CD14-positive monocyte (primary cell): Measurements from ENCODE around the gene SCN3A. TPM values are rescaled to one million over a fixed set of nuclear protein-coding genes. Genes with fewer than 3 reads are reported as not detected.

Source experiments
- DNase-seq, 3 donors: peaks; one replicate each; pipeline ENCODE4 v3.0.0-alpha.2; 2011 to 2022
- H2AFZ ChIP-seq: 2 replicates; pipeline ENCODE4 v1.6.0; 2012; ENCODE audit warnings: mild to moderate bottlenecking, low read depth, low read length, inconsistent platforms; ENCODE audit not compliant: insufficient read depth, poor library complexity, severe bottlenecking
- H3K27ac ChIP-seq, 2 donors: 1 replicate in 1 of 2; 2 replicates in 1 of 2; pipeline ENCODE4 v1.5.1; 2012 to 2013; ENCODE audit warnings: low read length in 2 of 2, control low read depth in 1 of 2, inconsistent platforms in 1 of 2, low read depth in 1 of 2, mild to moderate bottlenecking in 1 of 2
- H3K27me3 ChIP-seq, 2 donors: one replicate each; pipeline versions ENCODE4 v1.6.0 to v1.6.1; 2011 to 2013; ENCODE audit warnings: low read length in 2 of 2; ENCODE audit not compliant: control insufficient read depth in 2 of 2, insufficient read depth in 2 of 2
- H3K36me3 ChIP-seq, 2 donors: replicated peaks in 1 of 2; 1 replicate in 1 of 2; 2 replicates in 1 of 2; pipeline versions ENCODE4 v1.5.1 to v1.6.1; 2012 to 2013; ENCODE audit warnings: low read length in 2 of 2, control low read depth in 1 of 2, inconsistent platforms in 1 of 2, mild to moderate bottlenecking in 1 of 2; ENCODE audit not compliant: insufficient read depth in 2 of 2, control insufficient read depth in 1 of 2
- H3K4me1 ChIP-seq, 2 donors: 1 replicate in 1 of 2; 2 replicates in 1 of 2; pipeline versions ENCODE4 v1.5.1 to v1.6.1; 2012 to 2013; ENCODE audit warnings: low read length in 2 of 2, control low read depth in 1 of 2, inconsistent platforms in 1 of 2, mild to moderate bottlenecking in 1 of 2, moderate library complexity in 1 of 2; ENCODE audit not compliant: insufficient read depth in 2 of 2, control insufficient read depth in 1 of 2
- H3K4me2 ChIP-seq: replicated peaks from 2 replicates; pipeline ENCODE3; 2012; ENCODE audit warnings: low read length, moderate library complexity, mild to moderate bottlenecking; ENCODE audit not compliant: poor library complexity, severe bottlenecking; ENCODE audit errors: extremely low read depth
- H3K4me3 ChIP-seq, 3 experiments: fragments of 200-600 bp in 1 of 3; sonication (generic) in 1 of 3; replicated peaks in 1 of 3; 1 replicate in 2 of 3; 2 replicates in 1 of 3; pipeline ENCODE4 v1.5.1; 2011 to 2013; ENCODE audit warnings: low read length in 3 of 3, mild to moderate bottlenecking in 3 of 3, control low read depth in 2 of 3, low read depth in 2 of 3, inconsistent platforms in 1 of 3, moderate library complexity in 1 of 3
- H3K79me2 ChIP-seq: 2 replicates; pipeline ENCODE4 v1.6.0; 2012; ENCODE audit warnings: mild to moderate bottlenecking, control low read depth, inconsistent platforms, low read length, moderate library complexity; ENCODE audit not compliant: insufficient read depth
- H3K9ac ChIP-seq: 2 replicates; pipeline ENCODE4 v1.6.0; 2017; ENCODE audit warnings: low read length, mild to moderate bottlenecking; ENCODE audit not compliant: insufficient read depth, poor library complexity, severe bottlenecking
- H3K9me3 ChIP-seq, 2 donors: replicated peaks in 1 of 2; 1 replicate in 1 of 2; 2 replicates in 1 of 2; pipeline versions ENCODE4 v1.5.1 to v1.6.1; 2012 to 2013; ENCODE audit warnings: low read length in 2 of 2, control low read depth in 1 of 2; ENCODE audit not compliant: control insufficient read depth in 1 of 2, insufficient read depth in 1 of 2
- H4K20me1 ChIP-seq: 2 replicates; pipeline ENCODE4 v1.6.0; 2012; ENCODE audit warnings: mild to moderate bottlenecking, low read length, control low read depth, moderate library complexity; ENCODE audit not compliant: insufficient read depth
- H3K27ac Mint-ChIP-seq, 7 donors: one replicate each; pipeline ENCODE4 v1.8.0; 2020; ENCODE audit warnings: mild to moderate bottlenecking in 7 of 7, mixed read lengths in 7 of 7, moderate library complexity in 6 of 7, inconsistent platforms in 2 of 7
- H3K27me3 Mint-ChIP-seq, 3 donors: one replicate each; pipeline ENCODE4 v1.8.0; 2021 to 2022; ENCODE audit warnings: low read depth in 3 of 3, mild to moderate bottlenecking in 3 of 3, mixed read lengths in 3 of 3, moderate library complexity in 3 of 3, inconsistent platforms in 1 of 3
- H3K36me3 Mint-ChIP-seq, 2 donors: one replicate each; pipeline ENCODE4 v1.8.0; 2020; ENCODE audit warnings: mixed read lengths in 2 of 2, inconsistent platforms in 1 of 2, mild to moderate bottlenecking in 1 of 2
- H3K4me1 Mint-ChIP-seq: one replicate; pipeline ENCODE4 v1.8.0; 2020; ENCODE audit warnings: mild to moderate bottlenecking, mixed read lengths
- H3K4me3 Mint-ChIP-seq, 2 donors: one replicate each; pipeline ENCODE4 v1.8.0; 2020; ENCODE audit warnings: mild to moderate bottlenecking in 2 of 2, mixed read lengths in 2 of 2, moderate library complexity in 1 of 2
- H3K9me3 Mint-ChIP-seq, 7 donors: one replicate each; pipeline ENCODE4 v1.8.0; 2020 to 2022; ENCODE audit warnings: mixed read lengths in 7 of 7, mild to moderate bottlenecking in 6 of 7, moderate library complexity in 6 of 7, inconsistent platforms in 2 of 7
- CTCF ChIP-seq: fragments of 200-600 bp; IDR thresholded peaks from one replicate; pipeline ENCODE4 v1.8.0; 2022; ENCODE audit warnings: antibody characterized with exemption, mild to moderate bottlenecking
- WGBS: methylation state at CpG from one replicate; pipeline ENCODE4 v1.1.5; 2013; ENCODE audit warnings: missing lambda C conversion rate; ENCODE audit not compliant: insufficient coverage; 5-methylcytosine and 5-hydroxymethylcytosine counted together
- intact Hi-C, 2 donors: fragments of 100-400 bp; cut with micrococcal nuclease; formaldehyde crosslinking; loops; one replicate each; pipeline versions ENCODE4 v1.15.0 to v1.15.1; 2023
- polyA plus RNA-seq, 3 donors: library from polyadenylated mRNA; depleted of rRNA in 1 of 3; unstranded in 2 of 3; stranded (reverse) in 1 of 3; fragments of 300-500 nt in 2 of 3; fragments of >200 nt in 1 of 3; fragmentation: Illumina TruSeq in 2 of 3; gene quantifications; 1 replicate in 2 of 3; 2 replicates in 1 of 3; pipeline ENCODE4 v1.2.3, GENCODE V29; 2012 to 2021

The SCN3A gene
- polyA plus RNA-seq, 3 donors: 0.03 TPM; not detected in 2

GRCh38 chr2:165081276-165081675 is 122.6 kb downstream of the SCN3A start:
- no peak for DNase-seq
- Histone ChIP-seq H3K79me2 (no peaks in the 10 kb centered on the region), H2AFZ (no peak overlapping the region), H3K27me3 (no peaks in the 10 kb centered on the region), H3K4me1 (no peaks in the 10 kb centered on the region), H3K9ac (no peak overlapping the region), H3K4me3 (no peak overlapping the region), H3K9me3 (no peaks in the 10 kb centered on the region), H3K36me3 (no peaks in the 10 kb centered on the region), H3K27ac (no peak overlapping the region), H4K20me1 (no peaks in the 10 kb centered on the region), H3K4me2 (no peak overlapping the region)
- Mint-ChIP-seq H3K27ac (no peak overlapping the region), H3K4me1 (no peaks in the 10 kb centered on the region), H3K36me3 (no peaks in the 10 kb centered on the region), H3K4me3 (no peak overlapping the region), H3K27me3 (peaks cover 0 to 3% (median 2%) of the 10 kb centered on the region in 3 donors), H3K9me3 (peaks cover 3 to 11% (median 4%) of the 10 kb centered on the region in 7 donors)
- intact Hi-C loops: no loop called here
- no peak for TF ChIP-seq CTCF

- H3K4me1 Mint-ChIP-seq: no peaks in the 10 kb centered on the region
- H3K27me3 ChIP-seq: no peaks in the 10 kb centered on the region
- peaks cover 0 to 3% (median 2%) of the 10 kb centered on the region in 3 donors for H3K27me3 Mint-ChIP-seq
- H4K20me1 ChIP-seq: no peaks in the 10 kb centered on the region
- TF ChIP-seq CTCF: no peak
- DNase-seq: no peak
- H3K9me3 Mint-ChIP-seq: peaks cover 6 to 20% (median 13%) of the 10 kb centered on the region in 7 donors
- intact Hi-C loops: no loop called here
- H3K4me1 ChIP-seq: no peaks in the 10 kb centered on the region
- no peak overlapping the region for H2AFZ ChIP-seq
- WGBS: 100% methylated on average over 1 of the region's 4 CpGs
- peaks cover 6 to 11% of the 10 kb centered on the region in 2 donors for H3K9me3 ChIP-seq
- no peaks in the 10 kb centered on the region for H3K79me2 ChIP-seq
- no peak overlapping the region for H3K4me3 ChIP-seq
- H3K4me2 ChIP-seq: no peak overlapping the region
- H3K27ac ChIP-seq: no peak overlapping the region
- H3K27ac Mint-ChIP-seq: no peak overlapping the region
- no peaks in the 10 kb centered on the region for H3K36me3 Mint-ChIP-seq
- no peaks in the 10 kb centered on the region for H3K36me3 ChIP-seq
- H3K9ac ChIP-seq: no peak overlapping the region
- no peak overlapping the region for H3K4me3 Mint-ChIP-seq
Measured at GRCh38 chr2:165079432-165079831, 124.4 kb downstream of the SCN3A start.
